Measurements from ENCODE around the gene SETBP1.

- no peak for TF ChIP-seq CTCF (IDR thresholded peaks at IDR 0.05; ENCODE audit: insufficient read depth, low read depth, low read length)
- no peak for TF ChIP-seq EZH2 (IDR thresholded peaks at IDR 0.05; ENCODE audit: insufficient read depth, low read length)
Measured at GRCh38 chr18:44741085-44741484, 60.4 kb downstream of the SETBP1 start.

Data from astrocyte (in vitro differentiated cells and primary cell).